ELR (cell line): Measurements from ENCODE around the gene TBC1D30.

Source experiments
- DNase-seq: peaks from one replicate; pipeline ENCODE4 v3.0.0-alpha.2; 2015; ENCODE audit warnings: low read depth

The TBC1D30 gene

DNA sequence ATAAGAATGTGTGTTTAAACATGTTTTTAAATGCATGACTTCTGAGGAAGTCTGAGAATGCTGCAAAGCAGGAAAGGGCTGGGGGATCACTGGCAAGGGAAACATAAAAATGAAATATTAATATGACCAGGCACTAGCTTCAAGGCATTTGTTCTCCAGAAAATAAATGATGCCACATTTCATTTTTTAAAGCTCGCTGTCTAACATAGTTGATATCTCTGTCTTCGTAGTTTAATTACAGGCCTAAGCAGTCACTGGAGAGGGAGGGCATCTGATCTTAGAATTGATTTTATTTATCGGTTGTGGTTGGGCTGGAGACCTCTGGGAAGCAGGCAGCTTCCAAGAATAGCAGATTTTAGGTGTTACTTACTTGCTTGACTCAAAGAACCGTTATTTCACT lies 87.5 kb downstream of the TBC1D30 start:
- DNase-seq: no peak

GRCh38 chr12:64912516-64913255 lies 88.2 kb downstream of the TBC1D30 start:
- DNase-seq: peak; percentile 26

- no peak for DNase-seq
Measured at GRCh38 chr12:64915242-64915641, 90.8 kb downstream of the TBC1D30 start.

DNA sequence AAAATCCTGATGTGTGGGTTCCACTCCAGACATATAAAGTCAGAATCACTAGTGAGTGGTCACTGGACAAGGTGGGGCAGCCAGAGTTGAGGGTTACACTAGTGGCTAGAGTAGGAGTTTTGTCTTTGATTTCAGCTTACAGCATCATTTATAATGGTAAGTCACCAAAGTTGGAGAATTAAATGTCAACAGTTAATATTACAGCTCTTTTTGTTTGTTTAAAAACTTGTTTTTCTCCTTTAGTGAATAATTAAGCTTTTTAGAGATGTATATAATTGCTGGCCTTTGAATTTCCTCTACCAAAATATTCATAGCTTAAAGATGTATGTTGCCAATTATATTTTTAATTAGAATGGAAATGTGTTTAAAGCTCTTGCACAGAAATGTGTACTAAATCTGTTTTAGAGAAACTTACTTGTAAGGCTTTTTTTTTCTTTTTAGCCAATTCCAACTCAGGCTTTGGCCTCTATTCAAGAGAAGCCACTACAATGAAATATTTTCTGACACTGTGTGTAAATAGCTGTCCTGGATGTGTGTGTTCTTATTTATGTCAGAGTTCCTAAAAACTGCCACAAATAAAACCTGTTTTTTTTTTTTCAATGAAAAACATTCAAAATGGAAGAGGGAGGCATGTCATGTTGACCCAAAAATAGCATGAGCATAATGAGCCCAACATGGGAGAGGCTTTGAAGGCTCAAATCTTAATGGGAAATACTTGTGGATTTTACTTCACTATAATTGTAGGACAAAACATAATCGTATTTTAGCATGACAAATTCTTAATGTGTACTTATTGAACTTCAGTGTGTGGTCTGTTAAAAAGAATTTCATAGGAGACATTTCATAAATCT lies 92.2 kb downstream of the TBC1D30 start:
- DNase-seq: no peak

- no peak for DNase-seq
Measured at GRCh38 chr12:64918344-64918743, 93.9 kb downstream of the TBC1D30 start.

GRCh38 chr12:64918801-64919200 lies 94.4 kb downstream of the TBC1D30 start:
- DNase-seq: no peak

DNA sequence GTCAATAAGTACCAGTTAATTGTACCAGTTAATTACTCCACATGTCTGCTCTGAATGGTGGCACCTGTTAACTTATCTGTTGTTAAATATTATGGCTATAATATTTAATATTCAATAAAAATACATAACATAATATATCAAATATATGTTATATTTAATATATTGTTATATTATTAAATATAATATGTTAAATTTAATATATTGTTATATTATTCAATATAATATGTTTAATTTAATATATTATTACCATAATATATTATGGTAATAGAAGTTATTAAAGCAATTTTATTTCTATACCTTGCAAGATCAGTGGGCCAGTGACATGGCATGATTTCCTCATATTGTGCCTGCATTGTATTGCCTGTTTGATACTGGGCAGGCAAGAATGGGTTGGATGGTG lies 98.4 kb downstream of the TBC1D30 start:
- DNase-seq: no peak

DNA sequence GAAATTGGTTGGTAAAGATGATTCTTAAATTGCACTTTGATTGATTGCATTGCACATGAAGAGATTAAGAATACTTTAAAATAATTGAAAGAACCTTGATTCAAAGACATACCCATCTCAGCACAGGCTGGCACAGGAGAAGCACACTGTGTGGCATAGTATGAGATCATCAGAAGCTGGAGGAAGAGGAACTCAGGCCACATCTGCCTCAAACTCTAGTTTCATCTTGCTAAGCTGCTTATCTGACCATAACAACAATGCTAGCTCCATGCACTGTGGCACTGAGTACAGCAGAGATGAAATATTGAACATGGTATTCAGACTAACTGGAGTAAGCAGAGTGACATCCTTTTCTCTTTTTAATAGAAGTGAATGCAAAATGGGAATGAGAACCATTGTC lies 99.1 kb downstream of the TBC1D30 start:
- no peak for DNase-seq
